ENCODE data around the gene CELF4. TPM values are rescaled to one million over a fixed set of nuclear protein-coding genes. Genes with fewer than 3 reads are reported as not detected.

Gene CELF4
- polyA plus RNA-seq, 1 donor (not counting 4 experiments of a cell fraction or from before 2014, with no cell fraction given), result not detected

DNA sequence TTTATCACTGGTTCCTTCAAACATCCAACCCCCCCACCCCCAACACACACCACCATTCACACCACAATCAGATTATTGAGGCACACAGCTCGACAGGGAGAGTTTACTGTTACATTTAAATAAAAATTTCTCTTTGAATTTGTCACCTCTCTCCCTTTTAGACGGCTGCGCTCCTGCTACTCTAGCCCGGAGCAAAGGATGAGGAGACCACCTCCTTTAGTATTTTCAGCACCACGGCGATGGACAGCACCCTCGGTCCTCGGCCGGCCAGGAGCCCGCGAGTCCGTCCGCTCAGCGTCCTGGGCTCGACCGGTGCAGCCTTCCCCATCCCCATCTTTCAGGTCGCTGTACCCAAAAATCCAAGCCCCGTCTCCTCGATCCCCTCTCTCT lies 892 bp downstream of the CELF4 start:
- Histone ChIP-seq H4K20me1 (ENCODE audit: control insufficient read depth, extremely low read depth, insufficient read depth, low read length) (no peaks in the 10 kb centered on the region), H2AFZ (ENCODE audit: control insufficient read depth, low read length) (no peak overlapping the region), H3K36me3 (ENCODE audit: control insufficient read depth in 2 of 2, extremely low read depth in 1 of 2, insufficient read depth in 2 of 2, low read length in 2 of 2) (no peaks in the 10 kb centered on the region), H3K4me1 (ENCODE audit: control insufficient read depth, extremely low read depth, insufficient read depth, low read length) (peaks cover 3% of the 10 kb centered on the region), H3K4me2 (ENCODE audit: control insufficient read depth, extremely low read depth, insufficient read depth, low read depth, low read length) (peak overlapping the region; percentile 92), H3K9me3 (ENCODE audit: control insufficient read depth, low read depth, low read length) (no peaks in the 10 kb centered on the region), H3K27ac (ENCODE audit: control insufficient read depth, insufficient read depth, low read length) (no peak overlapping the region), H3K79me2 (ENCODE audit: control insufficient read depth, insufficient read depth, low read length) (no peaks in the 10 kb centered on the region), H3K9ac (ENCODE audit: control insufficient read depth, extremely low read depth, insufficient read depth, low read length) (no peak overlapping the region), H3K9me1 (ENCODE audit: control insufficient read depth, extremely low read depth, insufficient read depth, low read length) (no peaks in the 10 kb centered on the region), H3K27me3 (ENCODE audit: control insufficient read depth, extremely low read depth, insufficient read depth, low read length) (peaks cover 56% of the 10 kb centered on the region), H3K4me3 (ENCODE audit: control insufficient read depth in 2 of 3, extremely low read depth in 1 of 3, insufficient read depth in 2 of 3, low read depth in 1 of 3, low read length in 3 of 3) (peak overlapping the region; percentile 57 to 84 (median 78))
- FAIRE-seq, result no peak
- DNase-seq (ENCODE audit: low read depth, low spot score), result no peak
- TF ChIP-seq EZH2 (IDR thresholded peaks at IDR 0.05; ENCODE audit: low read length), result no peak
- TF ChIP-seq, protein P1, sequence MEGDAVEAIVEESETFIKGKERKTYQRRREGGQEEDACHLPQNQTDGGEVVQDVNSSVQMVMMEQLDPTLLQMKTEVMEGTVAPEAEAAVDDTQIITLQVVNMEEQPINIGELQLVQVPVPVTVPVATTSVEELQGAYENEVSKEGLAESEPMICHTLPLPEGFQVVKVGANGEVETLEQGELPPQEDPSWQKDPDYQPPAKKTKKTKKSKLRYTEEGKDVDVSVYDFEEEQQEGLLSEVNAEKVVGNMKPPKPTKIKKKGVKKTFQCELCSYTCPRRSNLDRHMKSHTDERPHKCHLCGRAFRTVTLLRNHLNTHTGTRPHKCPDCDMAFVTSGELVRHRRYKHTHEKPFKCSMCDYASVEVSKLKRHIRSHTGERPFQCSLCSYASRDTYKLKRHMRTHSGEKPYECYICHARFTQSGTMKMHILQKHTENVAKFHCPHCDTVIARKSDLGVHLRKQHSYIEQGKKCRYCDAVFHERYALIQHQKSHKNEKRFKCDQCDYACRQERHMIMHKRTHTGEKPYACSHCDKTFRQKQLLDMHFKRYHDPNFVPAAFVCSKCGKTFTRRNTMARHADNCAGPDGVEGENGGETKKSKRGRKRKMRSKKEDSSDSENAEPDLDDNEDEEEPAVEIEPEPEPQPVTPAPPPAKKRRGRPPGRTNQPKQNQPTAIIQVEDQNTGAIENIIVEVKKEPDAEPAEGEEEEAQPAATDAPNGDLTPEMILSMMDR (optimal IDR thresholded peaks at IDR 0.05 in 1 of 3, IDR thresholded peaks at IDR 0.05 in 1 of 3, conservative IDR thresholded peaks at IDR 0.05 in 1 of 3; ENCODE audit: extremely low read depth in 1 of 3, insufficient read depth in 2 of 3, low read length in 3 of 3), result no peak
- dilution Hi-C loops (cut with MboI; ENCODE audit: extremely low pct_ligation_motif_present, low sequenced_read_pairs), result no loop called here

DNA sequence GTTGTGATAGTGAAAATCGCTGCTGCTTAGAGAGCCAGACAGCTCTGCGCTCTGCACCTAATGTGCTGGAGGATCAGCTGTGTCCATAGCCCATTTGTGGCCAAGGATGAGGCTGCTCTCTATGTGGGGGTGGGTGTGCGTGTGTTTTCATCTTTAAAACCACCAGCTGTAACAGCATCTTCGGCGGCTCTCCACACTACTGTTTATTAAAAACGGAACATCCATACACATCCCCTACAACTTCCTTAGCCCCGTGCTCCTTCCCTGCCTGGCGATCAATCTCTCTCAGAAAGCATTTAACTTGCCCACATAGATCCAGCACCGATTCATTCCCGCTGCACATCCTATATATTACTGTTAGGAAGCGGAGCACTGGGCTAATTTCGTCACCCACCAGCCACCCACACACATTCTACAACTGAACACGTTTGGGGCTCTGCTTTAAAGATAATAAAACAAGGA lies 1.6 kb downstream of the CELF4 start:
- no peak overlapping the region for H3K4me2 ChIP-seq (ENCODE audit: control insufficient read depth, extremely low read depth, insufficient read depth, low read depth, low read length)
- no peak overlapping the region for H2AFZ ChIP-seq (ENCODE audit: control insufficient read depth, low read length)
- no peaks in the 10 kb centered on the region for H3K36me3 ChIP-seq (ENCODE audit: control insufficient read depth in 2 of 2, extremely low read depth in 1 of 2, insufficient read depth in 2 of 2, low read length in 2 of 2)
- DNase-seq (ENCODE audit: low read depth, low spot score) (no peak), FAIRE-seq (no peak)
- peaks cover 50% of the 10 kb centered on the region for H3K27me3 ChIP-seq (ENCODE audit: control insufficient read depth, extremely low read depth, insufficient read depth, low read length)
- no peak overlapping the region for H3K4me3 ChIP-seq (ENCODE audit: control insufficient read depth in 2 of 3, extremely low read depth in 1 of 3, insufficient read depth in 2 of 3, low read depth in 1 of 3, low read length in 3 of 3)
- no peaks in the 10 kb centered on the region for H3K9me3 ChIP-seq (ENCODE audit: control insufficient read depth, low read depth, low read length)
- H4K20me1 ChIP-seq (ENCODE audit: control insufficient read depth, extremely low read depth, insufficient read depth, low read length), result no peaks in the 10 kb centered on the region
- H3K4me1 ChIP-seq (ENCODE audit: control insufficient read depth, extremely low read depth, insufficient read depth, low read length), result peaks cover 3% of the 10 kb centered on the region
- no peaks in the 10 kb centered on the region for H3K9me1 ChIP-seq (ENCODE audit: control insufficient read depth, extremely low read depth, insufficient read depth, low read length)
- H3K27ac ChIP-seq (ENCODE audit: control insufficient read depth, insufficient read depth, low read length), result no peak overlapping the region
- no peaks in the 10 kb centered on the region for H3K79me2 ChIP-seq (ENCODE audit: control insufficient read depth, insufficient read depth, low read length)
- TF ChIP-seq, protein P1 (optimal IDR thresholded peaks at IDR 0.05 in 1 of 3, IDR thresholded peaks at IDR 0.05 in 1 of 3, conservative IDR thresholded peaks at IDR 0.05 in 1 of 3; ENCODE audit: extremely low read depth in 1 of 3, insufficient read depth in 2 of 3, low read length in 3 of 3), result no peak
- TF ChIP-seq EZH2 (IDR thresholded peaks at IDR 0.05; ENCODE audit: low read length), result no peak
- dilution Hi-C loops (cut with MboI; ENCODE audit: extremely low pct_ligation_motif_present, low sequenced_read_pairs), result no loop called here
- no peak overlapping the region for H3K9ac ChIP-seq (ENCODE audit: control insufficient read depth, extremely low read depth, insufficient read depth, low read length)

All from keratinocyte (primary cell).